Activated CD4-positive, alpha-beta T cell treated with anti-CD3 and anti-CD28 coated beads, Interleukin-2, amount 10 ng/mL, durations not matched to agents 7 days and 5 days (primary cell): ENCODE data around the gene RAB3C. TPM values are rescaled to one million over a fixed set of nuclear protein-coding genes. Genes with fewer than 3 reads are reported as not detected.

Source experiments
- CTCF ChIA-PET: fragments of 350-600 bp; sonication (Branson Sonifier 250); formaldehyde crosslinking; loops from one replicate; lab custom pipeline; 2021; ENCODE audit warnings: antibody characterized with exemption; lab: Charles Lee
- POLR2A ChIA-PET: fragments of 350-600 bp; sonication (Branson Sonifier 250); formaldehyde crosslinking; loops from one replicate; lab custom pipeline; 2021; ENCODE audit warnings: antibody characterized with exemption; lab: Charles Lee
- DNase-seq: peaks from one replicate; pipeline ENCODE4 v3.0.0-alpha.2; 2020
- H3K27ac Mint-ChIP-seq: one replicate; pipeline ENCODE4 v1.8.0; 2021; ENCODE audit warnings: mild to moderate bottlenecking, moderate library complexity, mixed read lengths
- H3K27me3 Mint-ChIP-seq: one replicate; pipeline ENCODE4 v1.8.0; 2021; ENCODE audit warnings: mixed read lengths
- H3K36me3 Mint-ChIP-seq: one replicate; pipeline ENCODE4 v1.8.0; 2021; ENCODE audit warnings: low read depth, mixed read lengths
- H3K4me1 Mint-ChIP-seq: one replicate; pipeline ENCODE4 v1.8.0; 2021; ENCODE audit warnings: mixed read lengths
- H3K4me3 Mint-ChIP-seq: one replicate; pipeline ENCODE4 v1.8.0; 2021; ENCODE audit warnings: mild to moderate bottlenecking, moderate library complexity, mixed read lengths
- H3K9me3 Mint-ChIP-seq: one replicate; pipeline ENCODE4 v1.8.0; 2021; ENCODE audit warnings: mixed read lengths
- total RNA-seq, 2 experiments: library from RNA; stranded (reverse); gene quantifications; one replicate each; pipeline ENCODE4 v1.2.3, GENCODE V29; 2021

RAB3C gene
- total RNA-seq, 2 experiments from 2014 or later, result not detected

DNA sequence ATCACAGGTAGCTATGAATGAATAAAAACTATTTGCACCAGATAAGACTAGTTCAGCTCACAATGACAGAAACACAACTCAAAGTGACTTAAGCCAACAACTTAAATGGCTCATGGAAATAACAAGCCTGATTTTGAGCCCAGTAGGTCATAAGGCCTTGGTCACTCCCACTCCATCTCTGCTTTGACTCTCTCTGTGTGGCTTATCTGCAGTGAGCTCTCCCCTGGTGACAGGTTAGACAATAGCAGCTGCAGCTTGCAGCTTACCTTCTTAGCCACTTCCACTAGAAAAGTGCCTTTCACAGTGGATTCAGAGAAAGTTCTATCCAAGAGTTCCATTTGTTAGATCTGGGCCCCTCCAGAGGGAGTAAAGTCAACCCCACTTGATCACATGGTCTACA, 315.7 kb downstream of the RAB3C start:
- Mint-ChIP-seq H3K27me3 (no peaks in the 10 kb centered on the region), H3K9me3 (no peaks in the 10 kb centered on the region), H3K36me3 (no peaks in the 10 kb centered on the region), H3K4me1 (no peaks in the 10 kb centered on the region), H3K27ac (no peak overlapping the region), H3K4me3 (no peak overlapping the region)
- CTCF ChIA-PET, result interaction anchor here (0.8 to 1.8 kb wide), 2 partner anchors 11 to 482 kb away, joined by 4 to 8 read pairs; no protein-coding TSS in a partner anchor
- no peak for DNase-seq
- POLR2A ChIA-PET, result no interaction called here

DNA sequence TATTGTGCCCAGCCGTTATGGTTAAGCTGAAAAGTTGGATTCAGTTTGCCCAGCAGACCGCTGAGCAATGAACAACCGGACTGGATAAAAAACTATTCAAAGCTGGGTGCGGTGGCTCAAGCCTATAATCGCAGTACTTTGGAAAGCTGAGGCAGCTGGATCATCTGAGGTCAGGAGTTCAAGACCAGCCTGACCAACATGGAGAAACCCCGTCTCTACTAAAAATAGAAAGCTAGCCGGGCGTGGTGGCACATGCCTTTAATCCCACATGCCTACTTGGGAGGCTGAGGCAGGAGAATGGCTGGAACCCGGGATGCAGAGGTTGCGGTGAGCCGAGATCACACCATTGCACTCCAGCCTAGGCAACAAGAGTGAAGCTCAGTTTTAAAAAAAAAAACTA, 318.4 kb downstream of the RAB3C start:
- no peak overlapping the region for H3K4me3 Mint-ChIP-seq
- no peaks in the 10 kb centered on the region for H3K9me3 Mint-ChIP-seq
- no peaks in the 10 kb centered on the region for H3K4me1 Mint-ChIP-seq
- H3K27me3 Mint-ChIP-seq, result no peaks in the 10 kb centered on the region
- no peaks in the 10 kb centered on the region for H3K36me3 Mint-ChIP-seq
- no peak overlapping the region for H3K27ac Mint-ChIP-seq
- CTCF ChIA-PET, result interaction anchor here (0.7 to 1.7 kb wide), 3 partner anchors 10 to 14 kb away, joined by 3 to 6 read pairs (median 4); no protein-coding TSS in a partner anchor
- no peak for DNase-seq
- POLR2A ChIA-PET, result no interaction called here

DNA sequence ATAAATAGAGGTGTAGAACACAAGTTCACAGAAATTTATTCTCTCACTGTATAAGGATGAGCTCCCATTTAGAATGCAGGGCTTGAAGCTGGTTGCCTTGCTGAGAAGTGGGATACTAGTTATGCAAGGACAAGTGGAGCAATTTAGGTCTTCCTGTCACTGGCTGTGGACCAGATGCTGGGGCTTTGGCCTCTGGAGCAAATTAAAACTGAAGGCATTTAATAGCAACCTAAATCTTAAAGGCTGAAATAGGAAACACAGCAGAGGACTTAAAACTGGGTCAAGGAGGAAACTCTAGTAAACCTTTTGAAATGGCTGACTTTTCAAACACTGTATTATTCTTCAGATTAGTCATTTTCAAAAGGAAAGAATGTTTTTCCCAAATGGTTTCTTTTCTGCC, 319.4 kb downstream of the RAB3C start:
- DNase-seq, result no peak
- H3K36me3 Mint-ChIP-seq, result no peaks in the 10 kb centered on the region
- ChIA-PET POLR2A (no interaction called here), CTCF (interaction anchor here (0.7 kb wide), 1 partner anchor 15 kb away, joined by 3 read pairs; no protein-coding TSS in a partner anchor)
- H3K4me3 Mint-ChIP-seq, result no peak overlapping the region
- H3K27ac Mint-ChIP-seq, result no peak overlapping the region
- H3K4me1 Mint-ChIP-seq, result no peaks in the 10 kb centered on the region
- peaks cover 5% of the 10 kb centered on the region for H3K9me3 Mint-ChIP-seq
- no peaks in the 10 kb centered on the region for H3K27me3 Mint-ChIP-seq

DNA sequence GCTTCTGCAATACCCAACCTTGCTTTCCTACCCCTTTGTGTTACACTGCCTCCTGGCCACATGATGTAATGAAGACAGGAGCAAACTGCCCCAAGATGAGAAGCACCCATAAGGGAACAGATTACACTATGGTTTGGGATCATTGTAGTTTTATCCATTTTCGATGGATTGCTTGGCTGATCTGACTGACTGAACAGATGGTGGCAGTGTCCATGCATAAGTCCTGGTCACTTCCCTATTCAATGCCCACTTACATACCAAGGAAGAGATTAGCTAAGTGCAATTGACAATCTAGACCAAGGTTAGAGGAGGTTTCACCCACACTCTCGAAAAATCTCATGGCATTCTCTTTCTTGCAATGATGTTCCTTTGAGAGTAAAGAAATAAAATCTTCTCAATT, 319.9 kb downstream of the RAB3C start:
- CTCF ChIA-PET, result no interaction called here
- no peak overlapping the region for H3K4me3 Mint-ChIP-seq
- DNase-seq, result no peak
- no peak overlapping the region for H3K27ac Mint-ChIP-seq
- no peaks in the 10 kb centered on the region for H3K27me3 Mint-ChIP-seq
- H3K36me3 Mint-ChIP-seq, result no peaks in the 10 kb centered on the region
- no peaks in the 10 kb centered on the region for H3K4me1 Mint-ChIP-seq
- POLR2A ChIA-PET, result no interaction called here
- peaks cover 6% of the 10 kb centered on the region for H3K9me3 Mint-ChIP-seq

DNA sequence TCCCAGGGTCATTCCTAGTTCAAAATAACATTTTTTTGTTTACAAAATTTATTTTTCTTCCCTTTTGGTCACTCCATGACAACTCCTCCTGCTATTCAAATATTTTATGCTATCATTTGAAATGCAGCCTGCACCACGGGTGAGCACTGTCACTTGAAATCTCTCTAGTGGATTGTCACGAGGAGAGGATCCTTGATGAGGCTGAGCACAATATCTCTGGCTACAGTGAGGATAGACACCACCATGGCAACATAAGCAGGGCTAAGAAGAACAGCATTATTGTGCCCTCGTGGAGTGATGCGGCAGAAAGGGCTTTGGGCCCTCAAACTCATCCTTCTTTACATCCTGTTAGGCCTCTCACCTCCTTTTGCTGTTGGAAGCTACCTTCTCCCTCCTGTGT, 321.9 kb downstream of the RAB3C start:
- ChIA-PET POLR2A (no interaction called here), CTCF (no interaction called here)
- Mint-ChIP-seq H3K4me1 (peaks cover 2% of the 10 kb centered on the region), H3K36me3 (no peaks in the 10 kb centered on the region), H3K4me3 (no peak overlapping the region), H3K27me3 (no peaks in the 10 kb centered on the region), H3K27ac (no peak overlapping the region), H3K9me3 (peaks cover 6% of the 10 kb centered on the region)
- no peak for DNase-seq

DNA sequence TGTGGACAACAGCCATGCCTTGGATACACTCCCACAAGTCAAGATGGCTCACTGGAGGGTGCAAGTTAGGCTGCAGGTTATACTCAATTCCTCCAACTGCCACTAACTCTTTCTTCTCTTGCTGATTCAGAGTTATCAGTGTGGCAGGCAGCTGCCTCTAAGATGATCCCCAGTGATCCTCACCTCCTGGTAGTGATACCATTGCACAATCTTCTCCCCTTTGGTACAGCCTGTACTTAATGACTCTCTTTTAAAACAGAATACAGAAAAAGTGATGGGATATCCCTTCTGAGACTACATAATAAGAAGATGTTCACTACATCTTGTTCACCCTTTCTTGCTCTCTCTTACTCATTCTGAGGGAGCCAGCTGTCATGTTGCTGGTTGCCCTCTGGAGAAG, 323.1 kb downstream of the RAB3C start:
- DNase-seq, result no peak
- Mint-ChIP-seq H3K27ac (no peak overlapping the region), H3K4me1 (peaks cover 2% of the 10 kb centered on the region), H3K4me3 (no peak overlapping the region), H3K9me3 (peaks cover 7% of the 10 kb centered on the region), H3K27me3 (no peaks in the 10 kb centered on the region), H3K36me3 (no peaks in the 10 kb centered on the region)
- POLR2A ChIA-PET, result no interaction called here
- CTCF ChIA-PET, result interaction anchor here (1.0 to 1.2 kb wide), 2 partner anchors 8 to 10 kb away, joined by 3 read pairs; no protein-coding TSS in a partner anchor

Other genes starting within 250 kb of the RAB3C start
- gene PLK2, start 123.0 kb upstream of the RAB3C start, total RNA-seq, result 1 to 10 TPM; 1.6 to 1.7 TPM
- gene GAPT, start 91.6 kb upstream of the RAB3C start, total RNA-seq, result not detected